Activated CD4-positive, alpha-beta T cell treated with anti-CD3 and anti-CD28 coated beads for 36 hours (primary cell): ENCODE results near the gene SIM2. TPM values are rescaled to one million over a fixed set of nuclear protein-coding genes. Genes with fewer than 3 reads are reported as not detected.

ENCODE experiments used
- ATAC-seq: fragments of 200-7000 bp; cut with Tn5 transposase; one replicate; pipeline ENCODE4 v1.10.0; 2021; ENCODE audit warnings: mild to moderate bottlenecking, moderate library complexity
- CTCF ChIA-PET: fragments of 350-600 bp; sonication (Branson Sonifier 250); formaldehyde crosslinking; loops from one replicate; lab custom pipeline; 2021; ENCODE audit warnings: antibody characterized with exemption; lab: Charles Lee
- POLR2A ChIA-PET: fragments of 350-600 bp; sonication (Branson Sonifier 250); formaldehyde crosslinking; loops from one replicate; lab custom pipeline; 2021; ENCODE audit warnings: antibody characterized with exemption, inconsistent platforms; lab: Charles Lee
- DNase-seq: peaks from one replicate; pipeline ENCODE4 v3.0.0-alpha.2; 2020
- H3K27ac Mint-ChIP-seq: one replicate; pipeline ENCODE4 v1.8.0; 2021; ENCODE audit warnings: mixed read lengths
- H3K27me3 Mint-ChIP-seq: one replicate; pipeline ENCODE4 v1.8.0; 2021; ENCODE audit warnings: mixed read lengths
- H3K36me3 Mint-ChIP-seq: one replicate; pipeline ENCODE4 v1.8.0; 2021; ENCODE audit warnings: low read depth, mixed read lengths
- H3K4me1 Mint-ChIP-seq: one replicate; pipeline ENCODE4 v1.8.0; 2021; ENCODE audit warnings: mixed read lengths
- H3K4me3 Mint-ChIP-seq: one replicate; pipeline ENCODE4 v1.8.0; 2021; ENCODE audit warnings: mild to moderate bottlenecking, moderate library complexity, mixed read lengths
- H3K9me3 Mint-ChIP-seq: one replicate; pipeline ENCODE4 v1.8.0; 2021; ENCODE audit warnings: low read depth, mixed read lengths
- intact Hi-C, 2 experiments: fragments of 100-400 bp; cut with DNase I in 1 of 2; cut with micrococcal nuclease in 1 of 2; formaldehyde crosslinking; loops; one replicate each; pipeline versions ENCODE4 v1.14.2 to v1.15.1; 2022 to 2024; cut with DNase I, micrococcal nuclease
- total RNA-seq, 2 experiments: library from RNA; stranded (reverse); gene quantifications; one replicate each; pipeline ENCODE4 v1.2.3, GENCODE V29; 2021

Gene SIM2
- total RNA-seq, 2 experiments from 2014 or later = 2.0 to 2.4 TPM

DNA sequence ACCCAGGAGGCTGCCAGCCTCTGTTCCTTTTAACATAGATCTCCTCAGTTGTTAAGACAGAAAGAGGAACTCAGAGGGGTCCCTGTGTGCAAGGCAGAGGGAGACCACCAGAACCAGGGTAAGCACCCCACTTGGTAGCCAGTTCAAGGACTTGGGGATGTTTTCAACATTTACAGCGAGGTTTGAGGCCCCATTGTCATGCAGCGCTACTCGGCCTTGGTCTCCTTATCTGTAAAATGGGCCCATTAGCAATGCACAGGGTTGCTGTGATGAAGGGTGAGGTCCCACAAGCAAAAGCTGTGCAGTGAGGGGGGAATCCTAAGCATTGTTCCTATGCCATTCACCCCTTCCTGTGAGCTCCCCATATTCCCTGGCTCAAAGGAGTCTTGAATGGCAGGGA is 4.2 kb downstream of the SIM2 start:
- Mint-ChIP-seq H3K36me3 (no peaks in the 10 kb centered on the region), H3K27me3 (peaks cover 66% of the 10 kb centered on the region), H3K9me3 (no peaks in the 10 kb centered on the region), H3K27ac (no peak overlapping the region), H3K4me1 (peaks cover 48% of the 10 kb centered on the region), H3K4me3 (no peak overlapping the region)
- ATAC-seq = no peak
- intact Hi-C loops = loop anchor here in 1 of 2 experiments (10.0 kb wide), 1 partner anchor 222 kb away; no protein-coding TSS in a partner anchor
- ChIA-PET POLR2A (no interaction called here), CTCF (interaction anchor here (1.2 kb wide), 1 partner anchor 36 kb away, joined by 3 read pairs; no protein-coding TSS in a partner anchor)
- DNase-seq = no peak

DNA sequence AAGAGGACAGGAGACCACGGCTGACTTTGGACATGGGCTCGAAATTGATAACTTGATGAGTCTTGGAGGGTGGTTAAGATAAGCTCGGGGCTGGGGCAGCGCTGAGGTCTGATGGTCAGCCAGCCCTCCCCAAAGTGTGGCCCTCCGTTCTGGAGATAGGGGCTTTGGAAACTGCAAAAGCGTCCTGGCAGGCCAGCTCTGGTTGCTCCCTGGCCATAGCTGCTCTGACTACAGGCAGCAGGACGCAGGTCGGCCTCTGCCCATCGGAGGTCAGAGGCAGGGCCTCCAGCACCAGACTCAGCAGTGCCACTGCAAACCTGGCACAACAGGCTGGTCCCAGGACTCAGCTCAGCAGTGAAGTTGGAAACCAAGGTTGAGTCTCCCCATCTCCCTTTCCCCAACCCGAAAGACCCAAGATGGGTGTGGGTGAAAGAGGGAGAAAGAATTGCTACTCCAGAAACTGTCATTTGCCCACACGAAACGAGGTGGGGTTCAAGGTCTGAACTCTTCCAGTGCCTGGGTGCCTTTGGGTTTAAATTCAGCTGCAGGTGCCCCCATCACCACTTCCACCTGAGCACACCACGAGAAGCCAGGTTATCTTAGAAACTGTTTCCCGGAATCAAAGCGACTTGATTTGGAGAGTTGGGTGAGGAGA is 4.8 kb downstream of the SIM2 start:
- CTCF ChIA-PET = interaction anchor here (0.7 to 1.2 kb wide), 2 partner anchors 35 to 73 kb away, joined by 3 read pairs; no protein-coding TSS in a partner anchor
- intact Hi-C loops = loop anchor here in 1 of 2 experiments (10.0 kb wide), 1 partner anchor 221 kb away; no protein-coding TSS in a partner anchor
- H3K4me3 Mint-ChIP-seq = no peak overlapping the region

GRCh38 chr21:36704281-36704957 is 5.5 kb downstream of the SIM2 start:
- Mint-ChIP-seq H3K9me3 (no peaks in the 10 kb centered on the region), H3K27me3 (peaks cover 72% of the 10 kb centered on the region), H3K27ac (no peak overlapping the region), H3K36me3 (no peaks in the 10 kb centered on the region), H3K4me3 (no peak overlapping the region), H3K4me1 (peaks cover 55% of the 10 kb centered on the region)
- intact Hi-C loops = loop anchor here in 1 of 2 experiments (10.0 kb wide), 1 partner anchor 220 kb away; no protein-coding TSS in a partner anchor
- ATAC-seq (no peak), DNase-seq (peak; percentile 27)
- ChIA-PET CTCF (interaction anchor here (0.7 to 1.2 kb wide), 3 partner anchors 35 to 74 kb away, joined by 3 read pairs; no protein-coding TSS in a partner anchor), POLR2A (no interaction called here)

More for the DNA sequence above, 4.8 kb downstream of the SIM2 start:
- Mint-ChIP-seq H3K27ac (no peak overlapping the region), H3K4me1 (peaks cover 53% of the 10 kb centered on the region), H3K27me3 (peaks cover 71% of the 10 kb centered on the region), H3K9me3 (no peaks in the 10 kb centered on the region), H3K36me3 (no peaks in the 10 kb centered on the region)
- POLR2A ChIA-PET = no interaction called here
- DNase-seq = no peak
- no peak for ATAC-seq

DNA sequence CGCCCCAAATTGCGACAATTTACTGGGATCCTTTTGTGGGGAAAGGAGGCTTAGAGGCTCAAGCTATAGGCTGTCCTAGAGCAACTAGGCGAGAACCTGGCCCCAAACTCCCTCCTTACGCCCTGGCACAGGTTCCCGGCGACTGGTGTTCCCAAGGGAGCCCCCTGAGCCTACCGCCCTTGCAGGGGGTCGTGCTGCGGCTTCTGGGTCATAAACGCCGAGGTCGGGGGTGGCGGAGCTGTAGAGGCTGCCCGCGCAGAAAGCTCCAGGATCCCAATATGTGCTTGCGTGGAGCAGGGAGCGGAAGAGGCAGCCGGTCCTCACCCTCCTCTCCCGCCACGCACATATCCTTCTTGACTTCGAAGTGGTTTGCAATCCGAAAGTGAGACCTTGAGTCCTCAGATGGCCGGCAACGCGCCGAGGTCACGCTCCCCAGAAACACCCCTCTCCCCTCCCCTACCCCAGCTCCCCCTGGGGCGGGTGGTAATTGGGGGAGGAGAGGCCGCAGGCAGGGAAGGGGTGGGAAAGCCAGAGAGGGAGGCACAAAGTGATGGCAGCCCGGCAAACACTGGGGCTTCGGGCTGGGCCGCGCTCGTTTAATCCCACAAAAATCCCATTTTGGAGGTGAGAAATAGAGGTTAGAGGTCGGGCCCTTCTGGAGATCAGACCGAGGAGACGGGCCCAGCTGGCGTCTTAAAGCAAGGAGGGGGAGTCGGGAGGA is 6.2 kb downstream of the SIM2 start:
- ChIA-PET CTCF (interaction anchor here (1.0 kb wide), 1 partner anchor 75 kb away, joined by 3 read pairs; no protein-coding TSS in a partner anchor), POLR2A (no interaction called here)
- no peak overlapping the region for H3K27ac Mint-ChIP-seq
- H3K9me3 Mint-ChIP-seq = no peaks in the 10 kb centered on the region
- H3K36me3 Mint-ChIP-seq = no peaks in the 10 kb centered on the region
- peaks cover 57% of the 10 kb centered on the region for H3K4me1 Mint-ChIP-seq
- DNase-seq (no peak), ATAC-seq (no peak)
- intact Hi-C loops = loop anchor here in 1 of 2 experiments (10.0 kb wide), 1 partner anchor 220 kb away; no protein-coding TSS in a partner anchor
- peaks cover 76% of the 10 kb centered on the region for H3K27me3 Mint-ChIP-seq
- no peak overlapping the region for H3K4me3 Mint-ChIP-seq

DNA sequence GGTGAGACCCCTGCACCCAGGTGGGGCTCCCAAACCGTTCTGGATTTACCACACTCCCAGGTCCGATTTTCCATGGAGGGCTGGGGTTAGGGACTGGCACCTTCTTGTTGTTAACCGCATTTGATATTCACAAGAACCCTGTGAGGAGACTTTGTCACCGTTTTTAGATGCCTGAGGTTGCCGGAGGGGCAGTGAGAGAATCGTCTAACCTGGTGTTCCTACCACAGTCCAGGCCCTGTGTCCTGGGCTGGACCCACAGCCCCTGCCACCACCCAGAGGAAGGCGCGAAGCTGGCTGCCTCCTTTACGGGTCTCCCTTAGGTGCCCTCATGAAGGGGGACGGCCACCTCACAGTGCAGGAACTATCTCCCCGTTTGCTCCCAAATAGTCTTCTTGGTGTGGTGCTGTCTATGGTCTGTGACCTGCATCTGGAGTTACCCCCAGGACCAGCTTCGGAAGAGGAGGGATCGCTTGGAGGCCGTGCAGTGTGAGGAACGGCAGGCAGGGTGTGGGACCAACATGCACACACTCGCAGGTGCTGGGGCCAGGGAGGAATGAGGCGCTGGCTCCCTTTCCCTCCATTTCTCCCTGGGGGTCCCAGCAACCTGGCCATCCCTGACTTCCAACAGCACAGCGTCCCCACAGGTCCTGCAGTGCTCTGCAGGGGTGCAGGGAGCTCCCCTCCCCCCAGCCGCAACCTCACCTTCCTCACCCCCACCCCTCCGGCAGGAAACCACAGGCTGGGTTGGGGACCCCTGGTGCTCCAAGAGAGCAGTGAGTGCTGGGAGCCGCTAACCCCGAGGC is 7.0 kb downstream of the SIM2 start:
- no peak overlapping the region for H3K4me3 Mint-ChIP-seq
- ChIA-PET POLR2A (no interaction called here), CTCF (interaction anchor here (1.0 to 1.1 kb wide), 2 partner anchors 17 to 75 kb away, joined by 3 read pairs; no protein-coding TSS in a partner anchor)
- H3K9me3 Mint-ChIP-seq = no peaks in the 10 kb centered on the region
- intact Hi-C loops = loop anchor here (1.0 to 10.0 kb wide), 2 partner anchors 13 to 219 kb away; no protein-coding TSS in a partner anchor
- ATAC-seq (no peak), DNase-seq (peak; percentile 33)
- no peak overlapping the region for H3K27ac Mint-ChIP-seq
- H3K4me1 Mint-ChIP-seq = peaks cover 51% of the 10 kb centered on the region
- H3K36me3 Mint-ChIP-seq = no peaks in the 10 kb centered on the region
- H3K27me3 Mint-ChIP-seq = peaks cover 73% of the 10 kb centered on the region

- DNase-seq (no peak), ATAC-seq (no peak)
- no peak overlapping the region for H3K4me3 Mint-ChIP-seq
- no peaks in the 10 kb centered on the region for H3K36me3 Mint-ChIP-seq
- ChIA-PET CTCF (interaction anchor here (0.6 to 1.1 kb wide), 2 partner anchors 18 to 1682 kb away, joined by 3 read pairs; no protein-coding TSS in a partner anchor), POLR2A (no interaction called here)
- intact Hi-C loops = loop anchor here (1.0 to 10.0 kb wide), 2 partner anchors 13 to 218 kb away; no protein-coding TSS in a partner anchor
- peaks cover 48% of the 10 kb centered on the region for H3K4me1 Mint-ChIP-seq
- H3K27ac Mint-ChIP-seq = no peak overlapping the region
- peaks cover 74% of the 10 kb centered on the region for H3K27me3 Mint-ChIP-seq
- H3K9me3 Mint-ChIP-seq = no peaks in the 10 kb centered on the region
Observed at GRCh38 chr21:36706482-36706852, 7.6 kb downstream of the SIM2 start.

DNA sequence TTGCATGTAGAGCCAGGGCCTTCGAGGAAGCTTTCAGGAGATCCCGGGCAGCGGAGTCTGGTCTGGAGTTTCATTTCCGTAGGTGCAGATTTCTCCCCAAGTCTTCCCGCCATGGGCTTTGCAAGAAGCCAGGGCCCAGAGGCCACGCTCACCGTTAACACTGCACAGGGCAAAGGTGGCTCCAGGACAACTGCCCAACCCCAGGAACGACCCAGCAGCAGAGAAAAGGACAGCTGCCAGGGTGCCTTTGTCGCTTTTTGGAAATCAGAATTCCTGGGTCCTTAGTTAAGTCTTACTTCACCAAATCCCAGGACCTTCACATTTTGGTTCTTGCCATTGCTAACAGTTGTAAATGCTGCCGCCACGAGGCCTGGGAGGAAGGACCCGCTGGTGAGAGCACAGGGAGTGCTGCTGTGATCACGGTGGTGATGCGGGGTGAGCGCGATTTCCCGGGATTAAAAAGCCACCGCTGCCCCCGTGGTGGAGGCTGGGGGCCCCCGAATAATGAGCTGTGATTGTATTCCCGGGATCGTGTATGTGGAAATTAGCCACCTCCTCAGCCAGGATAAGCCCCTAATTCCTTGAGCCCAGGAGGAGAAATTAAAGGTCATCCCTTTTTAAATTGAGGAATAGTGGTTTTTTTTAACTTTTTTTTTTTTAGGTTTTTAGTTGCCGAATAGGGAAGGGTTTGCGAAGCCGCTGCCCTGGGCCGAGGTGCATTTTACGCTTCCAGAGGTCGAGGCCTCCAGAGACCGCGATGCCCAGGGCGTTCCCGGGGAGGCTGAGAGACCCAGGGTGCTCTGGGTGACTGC is 8.2 kb downstream of the SIM2 start:
- H3K4me1 Mint-ChIP-seq = peaks cover 45% of the 10 kb centered on the region
- H3K36me3 Mint-ChIP-seq = no peaks in the 10 kb centered on the region
- H3K9me3 Mint-ChIP-seq = no peaks in the 10 kb centered on the region
- ATAC-seq (no peak), DNase-seq (peak; percentile 47)
- CTCF ChIA-PET = interaction anchor here (0.6 to 1.1 kb wide), 2 partner anchors 19 to 1683 kb away, joined by 3 read pairs; no protein-coding TSS in a partner anchor
- H3K4me3 Mint-ChIP-seq = no peak overlapping the region
- H3K27ac Mint-ChIP-seq = no peak overlapping the region
- POLR2A ChIA-PET = no interaction called here
- intact Hi-C loops = loop anchor here (1.0 to 10.0 kb wide), 2 partner anchors 14 to 218 kb away; no protein-coding TSS in a partner anchor
- peaks cover 71% of the 10 kb centered on the region for H3K27me3 Mint-ChIP-seq

DNA sequence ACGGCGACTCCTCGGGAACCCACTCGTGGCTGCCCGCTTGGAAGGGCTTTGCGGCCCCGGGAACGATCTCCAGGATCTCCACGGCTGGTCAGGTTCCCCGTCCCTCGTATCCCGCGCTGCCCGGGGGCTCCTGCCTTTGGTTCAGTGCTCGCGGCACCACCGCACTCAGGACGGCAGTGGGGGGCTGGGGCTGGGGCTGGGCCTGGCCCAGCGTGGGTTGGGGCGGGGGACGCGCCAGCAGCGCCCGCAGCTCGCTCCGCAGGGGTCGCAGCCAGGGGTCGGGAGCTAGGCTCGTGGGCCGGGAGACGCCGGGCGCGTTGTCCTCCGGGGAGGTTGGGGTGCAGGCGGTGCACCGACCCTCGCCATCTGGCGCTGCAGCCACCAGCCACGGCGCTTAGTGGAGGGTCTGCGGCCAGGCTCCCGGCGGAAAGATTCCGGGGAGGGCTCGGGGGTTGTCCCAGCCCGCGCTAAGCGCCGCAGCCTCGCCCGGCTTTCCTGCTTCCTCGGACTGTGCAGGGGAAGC is 8.9 kb downstream of the SIM2 start:
- Mint-ChIP-seq H3K27me3 (peaks cover 71% of the 10 kb centered on the region), H3K4me3 (no peak overlapping the region), H3K4me1 (peaks cover 42% of the 10 kb centered on the region), H3K9me3 (no peaks in the 10 kb centered on the region), H3K36me3 (no peaks in the 10 kb centered on the region), H3K27ac (no peak overlapping the region)
- ChIA-PET CTCF (no interaction called here), POLR2A (interaction anchor here (0.8 kb wide), 1 partner anchor 40 kb away, joined by 4 read pairs; no protein-coding TSS in a partner anchor)
- ATAC-seq (no peak), DNase-seq (no peak)
- intact Hi-C loops = loop anchor here in 1 of 2 experiments (2.0 to 10.0 kb wide), 2 partner anchors 13 to 217 kb away; no protein-coding TSS in a partner anchor

GRCh38 chr21:36708286-36709029 is 9.5 kb downstream of the SIM2 start:
- DNase-seq (no peak), ATAC-seq (no peak)
- Mint-ChIP-seq H3K9me3 (no peaks in the 10 kb centered on the region), H3K27ac (no peak overlapping the region), H3K4me3 (peak overlapping the region; percentile 39), H3K4me1 (peaks cover 42% of the 10 kb centered on the region), H3K27me3 (peaks cover 70% of the 10 kb centered on the region), H3K36me3 (no peaks in the 10 kb centered on the region)
- ChIA-PET CTCF (interaction anchor here (0.7 kb wide), 1 partner anchor 68 kb away, joined by 3 read pairs; no protein-coding TSS in a partner anchor), POLR2A (interaction anchor here (0.8 kb wide), 1 partner anchor 39 kb away, joined by 4 read pairs; no protein-coding TSS in a partner anchor)
- intact Hi-C loops = loop anchor here in 1 of 2 experiments (2.0 to 10.0 kb wide), 2 partner anchors 14 to 216 kb away; no protein-coding TSS in a partner anchor
